Stimulated activated CD4-positive, alpha-beta T cell treated with anti-CD3 and anti-CD28 coated beads, Interleukin-15, amount 100 ng/mL, for 24 hours (primary cell): ENCODE measurements around the gene TANC1.

Experiments
- DNase-seq: peaks from one replicate; pipeline ENCODE4 v3.0.0-alpha.2; 2020

TANC1 gene

GRCh38 chr2:158996378-158996993 lies 28.0 kb downstream of the TANC1 start:
- no peak for DNase-seq

GRCh38 chr2:158997037-158997790 lies 28.8 kb downstream of the TANC1 start:
- DNase-seq: no peak

GRCh38 chr2:158998551-158999248 lies 30.3 kb downstream of the TANC1 start:
- no peak for DNase-seq

GRCh38 chr2:158999458-158999857 lies 31.0 kb downstream of the TANC1 start:
- DNase-seq: no peak

- no peak for DNase-seq
These were observed 31.6 kb downstream of the TANC1 start for GRCh38 chr2:159000072-159000471.

- no peak for DNase-seq
These were observed 34.1 kb downstream of the TANC1 start for GRCh38 chr2:159002462-159003111.

GRCh38 chr2:159003555-159003954 lies 35.1 kb downstream of the TANC1 start:
- DNase-seq: no peak

GRCh38 chr2:159004849-159005248 lies 36.4 kb downstream of the TANC1 start:
- DNase-seq: no peak

GRCh38 chr2:159009940-159010339 lies 41.5 kb downstream of the TANC1 start:
- DNase-seq: no peak

GRCh38 chr2:159010340-159010739 lies 41.9 kb downstream of the TANC1 start:
- DNase-seq: peak; percentile 24

- no peak for DNase-seq
These were observed 42.5 kb downstream of the TANC1 start for GRCh38 chr2:159010963-159011362.

- no peak for DNase-seq
These were observed 43.7 kb downstream of the TANC1 start for GRCh38 chr2:159012142-159012541.

GRCh38 chr2:159013103-159013502 lies 44.7 kb downstream of the TANC1 start:
- no peak for DNase-seq

GRCh38 chr2:159015174-159015573 lies 46.7 kb downstream of the TANC1 start:
- DNase-seq: no peak

- no peak for DNase-seq
These were observed 47.4 kb downstream of the TANC1 start for GRCh38 chr2:159015823-159016222.

- DNase-seq: no peak
These were observed 49.4 kb downstream of the TANC1 start for GRCh38 chr2:159017837-159018236.

- no peak for DNase-seq
These were observed 50.6 kb downstream of the TANC1 start for GRCh38 chr2:159019021-159019420.

- DNase-seq: no peak
These were observed 53.6 kb downstream of the TANC1 start for GRCh38 chr2:159022019-159022418.

GRCh38 chr2:159026170-159026569 lies 57.7 kb downstream of the TANC1 start:
- DNase-seq: no peak

GRCh38 chr2:159028776-159029175 lies 60.3 kb downstream of the TANC1 start:
- DNase-seq: no peak

GRCh38 chr2:159029936-159030335 lies 61.5 kb downstream of the TANC1 start:
- no peak for DNase-seq

- DNase-seq: no peak
These were observed 62.4 kb downstream of the TANC1 start for GRCh38 chr2:159030674-159031380.

GRCh38 chr2:159032146-159032545 lies 63.7 kb downstream of the TANC1 start:
- no peak for DNase-seq
